Endothelial cell of umbilical vein (primary cell): ENCODE measurements around the gene IPO9.

Source experiments
- CTCF ChIP-seq, 2 donors: IDR thresholded peaks; 1 replicate in 1 of 2; 2 replicates in 1 of 2; pipeline ENCODE4 v1.5.1; 2011; ENCODE audit warnings: low read length in 2 of 2, mild to moderate bottlenecking in 2 of 2, moderate library complexity in 2 of 2, control low read depth in 1 of 2, inconsistent platforms in 1 of 2, low read depth in 1 of 2; ENCODE audit not compliant: insufficient read depth in 1 of 2; ENCODE audit errors: extremely low read depth in 1 of 2
- EZH2 ChIP-seq: IDR thresholded peaks from 2 replicates; pipeline ENCODE4 v1.6.1; 2012; ENCODE audit warnings: borderline replicate concordance, low read depth, mild to moderate bottlenecking, moderate library complexity, low read length, inconsistent platforms; ENCODE audit not compliant: severe bottlenecking
- MAX ChIP-seq: IDR thresholded peaks from 2 replicates; pipeline ENCODE4 v1.6.1; 2011; ENCODE audit not compliant: insufficient read depth, insufficient read length
- POLR2A ChIP-seq: IDR thresholded peaks from 2 replicates; pipeline ENCODE4 v1.6.1; 2012; ENCODE audit warnings: low read depth, mild to moderate bottlenecking, control low read depth, low read length
- POLR2AphosphoS5 ChIP-seq: IDR thresholded peaks from 2 replicates; pipeline ENCODE4 v1.6.1; 2012; ENCODE audit warnings: low read depth, mild to moderate bottlenecking, control low read depth, low read length, moderate library complexity; ENCODE audit not compliant: insufficient read depth

GRCh38 chr1:201785291-201785690 lies 43.7 kb upstream of the IPO9 start:
- TF ChIP-seq CTCF (IDR thresholded peaks at IDR 0.05; ENCODE audit: extremely low read depth in 1 of 2, insufficient read depth in 1 of 2, low read depth in 1 of 2, low read length in 2 of 2), result no peak
- TF ChIP-seq POLR2AphosphoS5, result no peak
- TF ChIP-seq EZH2, result no peak
- no peak for TF ChIP-seq POLR2A
- no peak for TF ChIP-seq MAX
